ENCODE results near the gene ERCC1. TPM values are rescaled to one million over a fixed set of nuclear protein-coding genes. Genes with fewer than 3 reads are reported as not detected.

The ERCC1 gene
- polyA plus RNA-seq, 1 donor from 2014 or later: 69.2 TPM

- H2AFZ ChIP-seq (ENCODE audit: low read depth, low read length): no peak overlapping the region
- H3K9me2 ChIP-seq (ENCODE audit: insufficient read depth, low read length): no peaks in the 10 kb centered on the region
- H3K79me2 ChIP-seq (replicated peaks; ENCODE audit: insufficient read depth, low read length): no peaks in the 10 kb centered on the region
- H3K4me2 ChIP-seq (ENCODE audit: low read length): no peak overlapping the region
- no peaks in the 10 kb centered on the region for H4K20me1 ChIP-seq (ENCODE audit: insufficient read depth)
- no peak overlapping the region for H3K27ac ChIP-seq (ENCODE audit: low read length)
- H3K4me3 ChIP-seq (ENCODE audit: low read length): no peak overlapping the region
- H3K9ac ChIP-seq (ENCODE audit: low read length): no peak overlapping the region
- TF ChIP-seq CTCF (IDR thresholded peaks at IDR 0.05; ENCODE audit: poor library complexity, severe bottlenecking) (no peak), REST (IDR thresholded peaks at IDR 0.05; ENCODE audit: borderline replicate concordance) (no peak), EZH2 (IDR thresholded peaks at IDR 0.05; ENCODE audit: borderline replicate concordance, insufficient read depth, low read length, poor library complexity, severe bottlenecking) (no peak)
- no peaks in the 10 kb centered on the region for H3K36me3 ChIP-seq (ENCODE audit: insufficient read depth, low read length)
- no peaks in the 10 kb centered on the region for H3F3A ChIP-seq (ENCODE audit: insufficient read depth, low read length, poor library complexity, severe bottlenecking)
- no peaks in the 10 kb centered on the region for H3K27me3 ChIP-seq (ENCODE audit: insufficient read depth, low read depth, low read length)
- H3K9me3 ChIP-seq (ENCODE audit: low read length): no peaks in the 10 kb centered on the region
These were observed 38.5 kb upstream of the ERCC1 start for GRCh38 chr19:45462174-45462573.

DNA sequence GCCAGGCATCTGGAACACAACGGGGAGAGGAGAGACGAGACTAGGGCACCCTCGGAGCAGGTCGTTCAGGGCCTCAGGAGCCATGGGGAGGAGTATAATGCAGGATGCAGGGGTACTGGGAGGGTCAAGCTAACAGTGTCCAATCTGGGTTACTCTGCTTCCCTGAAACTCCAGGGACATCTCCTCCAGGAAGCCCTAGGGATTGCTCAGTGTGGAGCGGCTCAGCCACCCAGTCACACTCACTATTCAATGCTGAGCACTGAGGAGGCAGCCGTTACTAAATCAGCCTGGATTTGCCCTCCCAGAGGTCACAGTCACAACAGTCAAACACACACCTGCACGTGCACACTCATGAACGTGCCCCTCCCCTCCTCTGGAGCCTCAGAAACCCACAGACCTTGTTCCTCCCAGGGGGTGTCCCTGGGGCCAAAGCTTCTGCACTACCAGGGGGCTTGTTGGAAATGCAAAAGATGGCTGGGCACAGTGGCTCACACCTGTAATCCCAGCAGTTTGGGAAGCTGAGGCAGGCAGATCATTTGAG lies 37.2 kb upstream of the ERCC1 start:
- Histone ChIP-seq H3K9me2 (ENCODE audit: insufficient read depth, low read length) (no peaks in the 10 kb centered on the region), H2AFZ (ENCODE audit: low read depth, low read length) (no peak overlapping the region), H3K36me3 (ENCODE audit: insufficient read depth, low read length) (no peaks in the 10 kb centered on the region), H3K79me2 (replicated peaks; ENCODE audit: insufficient read depth, low read length) (no peaks in the 10 kb centered on the region), H3K9ac (ENCODE audit: low read length) (no peak overlapping the region), H3K9me3 (ENCODE audit: low read length) (no peaks in the 10 kb centered on the region), H3K4me2 (ENCODE audit: low read length) (no peak overlapping the region), H4K20me1 (ENCODE audit: insufficient read depth) (no peaks in the 10 kb centered on the region), H3K27me3 (ENCODE audit: insufficient read depth, low read depth, low read length) (no peaks in the 10 kb centered on the region), H3K4me3 (ENCODE audit: low read length) (no peak overlapping the region), H3K27ac (ENCODE audit: low read length) (no peak overlapping the region), H3F3A (ENCODE audit: insufficient read depth, low read length, poor library complexity, severe bottlenecking) (no peaks in the 10 kb centered on the region)
- TF ChIP-seq MXI1 (conservative IDR thresholded peaks at IDR 0.05; ENCODE audit: poor library complexity, severe bottlenecking) (no peak), SMC3 (conservative IDR thresholded peaks at IDR 0.05; ENCODE audit: poor library complexity) (no peak), EZH2 (IDR thresholded peaks at IDR 0.05; ENCODE audit: borderline replicate concordance, insufficient read depth, low read length, poor library complexity, severe bottlenecking) (no peak), TAF1 (IDR thresholded peaks at IDR 0.05; ENCODE audit: low read depth) (no peak)

GRCh38 chr19:45457776-45458175 lies 34.1 kb upstream of the ERCC1 start:
- H3K9me2 ChIP-seq (ENCODE audit: insufficient read depth, low read length): no peaks in the 10 kb centered on the region
- no peak overlapping the region for H3K9ac ChIP-seq (ENCODE audit: low read length)
- H3K4me3 ChIP-seq (ENCODE audit: low read length): no peak overlapping the region
- H3K27me3 ChIP-seq (ENCODE audit: insufficient read depth, low read depth, low read length): no peaks in the 10 kb centered on the region
- H3K79me2 ChIP-seq (replicated peaks; ENCODE audit: insufficient read depth, low read length): no peaks in the 10 kb centered on the region
- no peak overlapping the region for H2AFZ ChIP-seq (ENCODE audit: low read depth, low read length)
- H3K27ac ChIP-seq (ENCODE audit: low read length): no peak overlapping the region
- H3F3A ChIP-seq (ENCODE audit: insufficient read depth, low read length, poor library complexity, severe bottlenecking): no peaks in the 10 kb centered on the region
- TF ChIP-seq MXI1 (conservative IDR thresholded peaks at IDR 0.05; ENCODE audit: poor library complexity, severe bottlenecking): no peak
- TF ChIP-seq RAD21 (conservative IDR thresholded peaks at IDR 0.05): no peak
- no peak for TF ChIP-seq REST (IDR thresholded peaks at IDR 0.05; ENCODE audit: borderline replicate concordance)
- no peak for TF ChIP-seq EZH2 (IDR thresholded peaks at IDR 0.05; ENCODE audit: borderline replicate concordance, insufficient read depth, low read length, poor library complexity, severe bottlenecking)
- TF ChIP-seq SMC3 (conservative IDR thresholded peaks at IDR 0.05; ENCODE audit: poor library complexity): no peak
- TF ChIP-seq TAF1 (IDR thresholded peaks at IDR 0.05; ENCODE audit: low read depth): no peak
- TF ChIP-seq EP300 (conservative IDR thresholded peaks at IDR 0.05; ENCODE audit: poor library complexity, severe bottlenecking): no peak
- TF ChIP-seq CTCF (IDR thresholded peaks at IDR 0.05; ENCODE audit: poor library complexity, severe bottlenecking): no peak
- no peak for TF ChIP-seq POLR2AphosphoS5 (IDR thresholded peaks at IDR 0.05)
- H4K20me1 ChIP-seq (ENCODE audit: insufficient read depth): no peaks in the 10 kb centered on the region
- H3K9me3 ChIP-seq (ENCODE audit: low read length): no peaks in the 10 kb centered on the region
- no peaks in the 10 kb centered on the region for H3K36me3 ChIP-seq (ENCODE audit: insufficient read depth, low read length)
- H3K4me2 ChIP-seq (ENCODE audit: low read length): no peak overlapping the region

All from neural cell (in vitro differentiated cells).